HG03520 (cell line): ENCODE measurements around the gene STK32C.
"Not testable (repeated sequence)": the region's sequence is repeated elsewhere in the genome, so short reads cannot be mapped to it uniquely, and the experiment has no call there.

Source experiments
- ATAC-seq: cut with Tn5 transposase; IDR thresholded peaks from one replicate; pipeline ENCODE4 v1.9.1; 2021; ENCODE audit warnings: mild to moderate bottlenecking, moderate library complexity; ENCODE audit not compliant: unreplicated experiment

The STK32C gene

GRCh38 chr10:132307823-132308586, at the start of gene STK32C:
Gene STK32C, minus strand, starts transcription at chr10:132307950. Its CDS starts 117 bp downstream, at chr10:132307833.
- ATAC-seq = peak; percentile 67

GRCh38 chr10:132356621-132357195, 49.0 kb upstream of the STK32C start:
- ATAC-seq = no peak

DNA sequence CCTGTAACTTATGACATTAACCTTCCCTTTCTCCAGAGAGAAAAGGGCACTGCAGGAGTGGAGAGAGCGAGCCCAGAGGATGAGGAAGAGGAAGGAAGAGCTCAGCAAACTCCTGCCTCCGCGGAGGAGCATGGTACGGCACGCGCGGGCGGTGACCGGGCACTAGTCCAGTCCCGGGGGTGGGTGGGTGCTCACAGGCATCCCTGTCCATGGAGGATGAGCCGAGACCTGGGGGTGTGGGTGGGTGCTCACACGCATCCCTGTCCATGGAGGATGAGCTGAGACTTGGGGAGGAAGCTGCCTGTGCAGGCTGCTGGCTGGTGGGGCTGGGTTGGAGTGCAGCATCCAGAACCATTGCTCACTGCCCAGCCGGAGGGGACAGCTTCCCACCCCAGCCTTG, 48.0 kb upstream of the STK32C start:
- no peak for ATAC-seq

GRCh38 chr10:132355297-132355696, 47.5 kb upstream of the STK32C start:
- ATAC-seq = no peak

DNA sequence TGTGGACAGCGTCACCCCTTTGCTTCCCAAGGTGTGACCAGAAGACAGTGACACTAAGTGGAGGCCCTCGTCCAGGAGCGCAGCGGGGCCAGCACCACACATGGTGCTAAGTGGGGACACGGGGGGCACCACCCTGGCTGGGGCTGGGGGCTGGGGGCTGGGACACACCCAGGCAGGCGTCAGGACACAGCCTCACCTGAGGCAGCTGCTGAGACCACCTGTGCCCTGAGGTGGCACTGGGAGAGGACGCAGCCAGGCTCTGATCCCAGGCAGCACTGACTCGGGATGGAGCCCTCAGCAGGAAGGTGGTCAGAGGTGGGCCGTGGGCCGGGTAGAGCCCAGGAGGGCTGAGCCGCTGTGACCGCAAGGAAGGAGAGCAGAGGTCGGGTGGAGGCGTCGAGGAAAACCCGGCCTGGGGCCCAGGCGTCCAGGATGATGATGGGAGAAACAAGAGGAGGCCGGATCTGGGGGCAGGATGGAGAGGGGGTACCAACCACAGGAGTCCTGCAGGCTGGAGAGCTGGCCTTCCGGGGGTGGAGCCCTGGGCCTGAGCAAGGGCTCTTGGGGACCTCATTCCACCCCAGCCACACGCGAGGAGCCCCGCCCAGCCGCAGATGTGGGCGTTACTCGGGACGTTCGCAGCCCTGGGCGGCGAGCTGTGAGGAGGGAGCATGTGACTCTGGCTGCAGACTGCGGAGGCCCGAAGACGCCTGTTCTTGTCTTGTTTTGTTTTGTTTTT, 46.8 kb upstream of the STK32C start:
- no peak for ATAC-seq

GRCh38 chr10:132353456-132354355, 46.0 kb upstream of the STK32C start:
- ATAC-seq = no peak

GRCh38 chr10:132352462-132353308, 44.9 kb upstream of the STK32C start:
- ATAC-seq = not testable (repeated sequence)

GRCh38 chr10:132351611-132352010, 43.9 kb upstream of the STK32C start:
- ATAC-seq = no peak

DNA sequence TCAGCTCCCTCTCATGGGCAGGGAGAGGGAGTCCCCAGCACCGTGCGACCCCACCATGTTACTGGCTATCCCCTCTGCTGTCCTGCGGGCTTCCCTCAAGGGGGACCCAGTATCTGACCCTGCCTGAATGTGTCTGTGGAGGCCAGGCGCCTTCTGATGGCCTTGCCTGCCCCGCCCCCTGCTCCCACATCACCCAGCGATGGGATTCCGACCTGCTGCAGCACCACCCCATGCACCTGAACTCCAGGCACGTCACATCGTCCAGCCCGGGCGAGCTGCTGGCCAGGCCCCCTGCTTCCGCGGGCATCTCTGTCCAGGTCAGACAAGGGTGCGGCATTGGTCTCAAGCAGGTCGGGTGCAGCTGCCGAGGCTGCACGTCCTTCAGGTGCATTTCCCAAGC, 43.2 kb upstream of the STK32C start:
- no peak for ATAC-seq

- no peak for ATAC-seq
Observed at GRCh38 chr10:132350391-132350790, 42.6 kb upstream of the STK32C start.

- ATAC-seq = no peak
Observed at GRCh38 chr10:132349766-132350165, 42.0 kb upstream of the STK32C start.

- ATAC-seq = no peak
Observed at GRCh38 chr10:132347931-132348267, 40.1 kb upstream of the STK32C start.

- no peak for ATAC-seq
Observed at GRCh38 chr10:132347211-132347930, 39.6 kb upstream of the STK32C start.

- ATAC-seq = no peak
Observed at GRCh38 chr10:132346806-132347205, 39.1 kb upstream of the STK32C start.

- ATAC-seq = no peak
Observed at GRCh38 chr10:132345345-132345744, 37.6 kb upstream of the STK32C start.

DNA sequence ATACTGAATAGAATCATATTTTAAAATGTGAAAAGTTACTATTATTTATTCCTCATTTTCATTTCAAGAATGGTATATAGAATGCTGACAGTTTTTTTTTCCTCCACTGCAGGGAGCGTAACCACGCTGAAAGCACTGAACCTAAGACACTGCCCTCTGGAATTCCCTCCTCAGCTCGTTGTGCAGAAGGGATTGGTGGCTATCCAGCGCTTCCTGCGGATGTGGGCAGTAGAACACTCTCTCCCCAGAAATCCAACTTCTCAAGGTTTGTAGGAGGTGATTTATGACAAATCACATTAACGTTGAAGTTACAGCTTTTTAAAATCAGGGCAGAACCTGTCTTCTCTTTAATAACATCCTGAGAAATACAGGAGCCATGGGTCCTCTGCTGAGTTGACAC, 36.6 kb upstream of the STK32C start:
- ATAC-seq = no peak

GRCh38 chr10:132342553-132342952, 34.8 kb upstream of the STK32C start:
- ATAC-seq = no peak

GRCh38 chr10:132341781-132342180, 34.0 kb upstream of the STK32C start:
- ATAC-seq = no peak

DNA sequence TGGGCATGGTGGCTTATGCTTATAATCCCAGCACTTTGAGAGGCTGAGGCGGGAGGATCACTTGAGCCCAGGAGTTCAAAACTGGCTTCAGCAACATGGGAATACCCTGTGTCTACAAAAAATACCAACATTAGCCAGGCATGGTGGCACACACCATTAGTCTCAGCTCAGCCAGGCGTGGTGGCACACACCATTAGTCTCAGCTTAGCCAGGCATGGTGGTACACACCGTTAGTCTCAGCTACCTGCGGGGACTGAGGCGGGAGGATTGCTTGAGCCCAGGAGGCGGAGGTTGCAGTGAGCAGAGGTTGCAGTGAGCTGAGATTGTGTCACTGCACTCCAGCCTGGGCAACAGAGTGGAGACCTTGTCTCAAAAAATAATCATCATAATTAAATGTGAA, 33.3 kb upstream of the STK32C start:
- ATAC-seq = no peak
